Type B pancreatic cell (in vitro differentiated cells): ENCODE data around the gene NACC2. TPM values are rescaled to one million over a fixed set of nuclear protein-coding genes. Genes with fewer than 3 reads are reported as not detected.

Experiments used
- DNase-seq: peaks from one replicate; pipeline ENCODE4 v3.0.0; 2021; ENCODE audit warnings: mixed read lengths; ENCODE audit not compliant: unreplicated experiment; ENCODE audit errors: extremely low spot score
- H3K27ac Mint-ChIP-seq: 2 replicates; pipeline ENCODE4 v1.8.0; 2021; ENCODE audit warnings: mild to moderate bottlenecking, mixed read lengths
- H3K27me3 Mint-ChIP-seq: 2 replicates; pipeline ENCODE4 v1.8.0; 2021; ENCODE audit warnings: mixed read lengths
- H3K36me3 Mint-ChIP-seq: 2 replicates; pipeline ENCODE4 v1.8.0; 2021; ENCODE audit warnings: mixed read lengths
- H3K4me1 Mint-ChIP-seq: one replicate; pipeline ENCODE4 v1.8.0; 2021; ENCODE audit warnings: mixed read lengths; ENCODE audit not compliant: unreplicated experiment
- H3K4me3 Mint-ChIP-seq: 2 replicates; pipeline ENCODE4 v1.8.0; 2021; ENCODE audit warnings: mild to moderate bottlenecking, mixed read lengths
- H3K9me3 Mint-ChIP-seq: 2 replicates; pipeline ENCODE4 v1.8.0; 2021; ENCODE audit warnings: mixed read lengths
- total RNA-seq: library from RNA; stranded (reverse); gene quantifications from 2 replicates; pipeline ENCODE4 v1.2.1, GENCODE V29; 2021; ENCODE audit warnings: low replicate concordance
- TF ChIP-seq, protein P1 (sequence below): fragments of 200-600 bp; sonication (generic); conservative IDR thresholded peaks from 2 replicates; pipeline ENCODE4 v1.5.0; 2021; ENCODE audit warnings: antibody characterized with exemption, mild to moderate bottlenecking

Gene NACC2
- total RNA-seq, 1 donor from 2014 or later, result 9.3 TPM

DNA sequence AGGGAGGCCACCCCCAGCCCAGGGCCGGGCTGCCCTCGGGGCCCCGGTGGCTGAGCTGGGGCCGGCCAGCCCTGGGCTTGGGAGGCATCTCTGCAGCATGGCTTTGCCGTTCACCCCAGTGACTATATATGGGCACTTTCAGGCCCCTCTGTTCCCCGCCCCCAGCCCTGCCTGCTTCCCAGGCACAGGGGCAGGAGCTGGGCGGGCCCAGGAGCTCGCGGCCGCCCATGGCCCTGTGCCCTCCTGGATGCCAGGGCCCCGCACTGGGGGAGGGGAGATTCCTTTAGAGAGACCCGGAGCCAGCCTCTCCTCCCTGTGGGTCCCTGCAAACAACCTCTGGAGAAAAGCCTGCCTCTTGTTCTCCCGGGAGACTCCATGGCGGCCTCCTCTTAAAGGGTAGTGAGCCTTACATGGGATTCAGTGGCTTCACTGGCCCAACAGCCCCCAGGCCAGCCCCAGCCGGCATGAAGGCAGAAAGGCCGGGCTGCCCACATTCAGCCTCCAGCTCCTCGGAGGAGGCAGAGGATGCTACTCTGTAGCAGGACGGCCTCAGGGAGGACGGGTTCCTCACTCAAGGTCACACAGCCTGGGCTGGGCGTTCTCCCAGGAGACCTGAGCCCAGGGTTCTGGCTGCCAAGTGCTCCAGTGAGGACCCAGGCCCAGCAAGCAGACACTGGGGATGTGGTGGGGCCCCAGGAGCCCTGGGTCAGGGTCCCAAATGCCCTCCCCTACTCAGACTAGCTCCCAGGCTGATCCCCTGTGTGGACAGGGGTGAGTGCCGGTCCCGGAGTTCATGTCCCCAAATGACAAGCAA lies 4.1 kb downstream of the NACC2 start:
- H3K36me3 Mint-ChIP-seq, result no peaks in the 10 kb centered on the region
- no peaks in the 10 kb centered on the region for H3K27me3 Mint-ChIP-seq
- H3K9me3 Mint-ChIP-seq, result no peaks in the 10 kb centered on the region
- DNase-seq, result no peak
- H3K4me3 Mint-ChIP-seq, result peak overlapping the region; percentile 78
- H3K4me1 Mint-ChIP-seq, result peaks cover 24% of the 10 kb centered on the region
- TF ChIP-seq, protein P1, sequence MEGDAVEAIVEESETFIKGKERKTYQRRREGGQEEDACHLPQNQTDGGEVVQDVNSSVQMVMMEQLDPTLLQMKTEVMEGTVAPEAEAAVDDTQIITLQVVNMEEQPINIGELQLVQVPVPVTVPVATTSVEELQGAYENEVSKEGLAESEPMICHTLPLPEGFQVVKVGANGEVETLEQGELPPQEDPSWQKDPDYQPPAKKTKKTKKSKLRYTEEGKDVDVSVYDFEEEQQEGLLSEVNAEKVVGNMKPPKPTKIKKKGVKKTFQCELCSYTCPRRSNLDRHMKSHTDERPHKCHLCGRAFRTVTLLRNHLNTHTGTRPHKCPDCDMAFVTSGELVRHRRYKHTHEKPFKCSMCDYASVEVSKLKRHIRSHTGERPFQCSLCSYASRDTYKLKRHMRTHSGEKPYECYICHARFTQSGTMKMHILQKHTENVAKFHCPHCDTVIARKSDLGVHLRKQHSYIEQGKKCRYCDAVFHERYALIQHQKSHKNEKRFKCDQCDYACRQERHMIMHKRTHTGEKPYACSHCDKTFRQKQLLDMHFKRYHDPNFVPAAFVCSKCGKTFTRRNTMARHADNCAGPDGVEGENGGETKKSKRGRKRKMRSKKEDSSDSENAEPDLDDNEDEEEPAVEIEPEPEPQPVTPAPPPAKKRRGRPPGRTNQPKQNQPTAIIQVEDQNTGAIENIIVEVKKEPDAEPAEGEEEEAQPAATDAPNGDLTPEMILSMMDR, result no peak
- H3K27ac Mint-ChIP-seq, result peak overlapping the region; percentile 77

GRCh38 chr9:136090056-136090735 lies 4.9 kb downstream of the NACC2 start:
- Mint-ChIP-seq H3K36me3 (no peaks in the 10 kb centered on the region), H3K27ac (no peak overlapping the region), H3K4me3 (no peak overlapping the region), H3K4me1 (peaks cover 24% of the 10 kb centered on the region), H3K27me3 (no peaks in the 10 kb centered on the region), H3K9me3 (no peaks in the 10 kb centered on the region)
- TF ChIP-seq, protein P1, result no peak
- no peak for DNase-seq

GRCh38 chr9:136089697-136090045 lies 5.4 kb downstream of the NACC2 start:
- no peak overlapping the region for H3K27ac Mint-ChIP-seq
- no peak for DNase-seq

GRCh38 chr9:136088939-136089696 lies 6.0 kb downstream of the NACC2 start:
- TF ChIP-seq, protein P1, result no peak

More at GRCh38 chr9:136089697-136090045, 5.4 kb downstream of the NACC2 start:
- Mint-ChIP-seq H3K4me1 (peaks cover 24% of the 10 kb centered on the region), H3K4me3 (no peak overlapping the region), H3K9me3 (no peaks in the 10 kb centered on the region), H3K36me3 (no peaks in the 10 kb centered on the region), H3K27me3 (no peaks in the 10 kb centered on the region)
- TF ChIP-seq, protein P1, result peak; percentile 56

DNA sequence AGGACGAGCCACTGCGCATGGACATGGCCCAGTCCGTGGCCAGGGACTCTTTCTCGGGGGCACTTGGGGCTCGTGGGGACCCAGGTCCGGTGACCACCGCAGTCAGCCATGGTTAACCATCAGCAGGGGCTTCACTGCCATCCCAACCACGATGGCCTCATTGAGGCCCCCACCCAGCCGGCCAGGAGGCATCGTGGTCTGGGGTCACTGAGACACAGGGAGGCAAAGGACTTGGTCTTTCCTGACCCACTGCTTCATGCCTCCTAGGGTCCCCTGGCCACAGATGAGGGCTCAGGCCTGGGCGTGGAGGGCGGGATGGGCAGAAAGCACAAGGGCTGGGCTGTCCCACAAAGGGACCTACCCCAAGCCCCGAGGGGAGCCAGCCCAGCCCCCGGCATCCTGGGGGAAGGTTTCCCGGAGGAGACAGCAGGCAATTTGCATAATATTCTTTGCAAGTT lies 6.6 kb downstream of the NACC2 start:
- no peak for DNase-seq
- H3K4me3 Mint-ChIP-seq, result no peak overlapping the region
- no peaks in the 10 kb centered on the region for H3K27me3 Mint-ChIP-seq
- H3K9me3 Mint-ChIP-seq, result no peaks in the 10 kb centered on the region
- peaks cover 24% of the 10 kb centered on the region for H3K4me1 Mint-ChIP-seq
- no peak overlapping the region for H3K27ac Mint-ChIP-seq
- no peaks in the 10 kb centered on the region for H3K36me3 Mint-ChIP-seq
- TF ChIP-seq, protein P1, result no peak

More at GRCh38 chr9:136088939-136089696, 6.0 kb downstream of the NACC2 start:
- no peak overlapping the region for H3K27ac Mint-ChIP-seq
- no peak for DNase-seq
- H3K4me1 Mint-ChIP-seq, result peaks cover 24% of the 10 kb centered on the region
- H3K9me3 Mint-ChIP-seq, result no peaks in the 10 kb centered on the region
- no peak overlapping the region for H3K4me3 Mint-ChIP-seq
- H3K36me3 Mint-ChIP-seq, result no peaks in the 10 kb centered on the region
- no peaks in the 10 kb centered on the region for H3K27me3 Mint-ChIP-seq
